ENCODE data around the gene AKAP3. TPM values are rescaled to one million over a fixed set of nuclear protein-coding genes. Genes with fewer than 3 reads are reported as not detected.
A peak's percentile ranks its signal among the peaks of the same experiment; 100 is the strongest.

The AKAP3 gene
- total and polyA plus RNA-seq, 4 donors: 0.57 to 2.4 (median 1.1) TPM

DNA sequence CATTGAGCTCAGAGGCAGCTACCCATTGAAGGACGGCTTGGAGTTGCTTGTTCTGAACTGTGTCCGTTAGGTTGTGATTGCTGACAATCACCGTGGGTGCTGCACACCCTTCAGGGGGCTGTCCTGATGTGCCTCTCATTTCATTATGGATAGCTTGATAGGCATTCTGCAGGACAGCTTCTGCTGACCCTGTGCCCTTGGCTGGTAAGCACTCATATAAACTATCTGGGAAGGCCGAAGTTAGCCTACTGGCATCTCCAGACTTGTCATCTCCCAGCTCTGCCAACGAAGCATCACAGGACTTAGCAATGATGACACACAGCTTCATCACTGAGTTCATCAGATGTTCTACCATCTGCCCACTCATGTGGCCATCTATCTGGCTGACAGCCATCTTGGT is 22.3 kb downstream of the AKAP3 start:
- WGBS, 2 donors: 92 to 96% methylated on average over 5 of the region's 5 CpGs
- Histone ChIP-seq H3K9me3 (ENCODE audit: control insufficient read depth in 4 of 4, insufficient read depth in 3 of 4, low read length in 3 of 4) (no peaks in the 10 kb centered on the region), H3K27me3 (ENCODE audit: control insufficient read depth in 3 of 3, insufficient read depth in 3 of 3, low read length in 2 of 3) (no peaks in the 10 kb centered on the region), H3K36me3 (ENCODE audit: control insufficient read depth in 4 of 4, insufficient read depth in 4 of 4, low read length in 4 of 4) (no peaks in the 10 kb centered on the region), H3K4me3 (no peak overlapping the region), H3K9ac (ENCODE audit: insufficient read depth in 1 of 2, low read length in 2 of 2) (no peak overlapping the region), H3K4me1 (ENCODE audit: control insufficient read depth in 5 of 5, insufficient read depth in 5 of 5, low read length in 5 of 5) (peaks cover 0 to 3% (median 0%) of the 10 kb centered on the region in 5 donors), H3K27ac (ENCODE audit: low read depth in 1 of 2, low read length in 1 of 2) (no peak overlapping the region)
- ATAC-seq (ENCODE audit: insufficient read depth, low FRiP score): no peak
- TF ChIP-seq, protein P1, sequence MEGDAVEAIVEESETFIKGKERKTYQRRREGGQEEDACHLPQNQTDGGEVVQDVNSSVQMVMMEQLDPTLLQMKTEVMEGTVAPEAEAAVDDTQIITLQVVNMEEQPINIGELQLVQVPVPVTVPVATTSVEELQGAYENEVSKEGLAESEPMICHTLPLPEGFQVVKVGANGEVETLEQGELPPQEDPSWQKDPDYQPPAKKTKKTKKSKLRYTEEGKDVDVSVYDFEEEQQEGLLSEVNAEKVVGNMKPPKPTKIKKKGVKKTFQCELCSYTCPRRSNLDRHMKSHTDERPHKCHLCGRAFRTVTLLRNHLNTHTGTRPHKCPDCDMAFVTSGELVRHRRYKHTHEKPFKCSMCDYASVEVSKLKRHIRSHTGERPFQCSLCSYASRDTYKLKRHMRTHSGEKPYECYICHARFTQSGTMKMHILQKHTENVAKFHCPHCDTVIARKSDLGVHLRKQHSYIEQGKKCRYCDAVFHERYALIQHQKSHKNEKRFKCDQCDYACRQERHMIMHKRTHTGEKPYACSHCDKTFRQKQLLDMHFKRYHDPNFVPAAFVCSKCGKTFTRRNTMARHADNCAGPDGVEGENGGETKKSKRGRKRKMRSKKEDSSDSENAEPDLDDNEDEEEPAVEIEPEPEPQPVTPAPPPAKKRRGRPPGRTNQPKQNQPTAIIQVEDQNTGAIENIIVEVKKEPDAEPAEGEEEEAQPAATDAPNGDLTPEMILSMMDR (IDR thresholded peaks at IDR 0.05; ENCODE audit: control extremely low read depth, extremely low read depth): no peak
- DNase-seq: no peak

DNA sequence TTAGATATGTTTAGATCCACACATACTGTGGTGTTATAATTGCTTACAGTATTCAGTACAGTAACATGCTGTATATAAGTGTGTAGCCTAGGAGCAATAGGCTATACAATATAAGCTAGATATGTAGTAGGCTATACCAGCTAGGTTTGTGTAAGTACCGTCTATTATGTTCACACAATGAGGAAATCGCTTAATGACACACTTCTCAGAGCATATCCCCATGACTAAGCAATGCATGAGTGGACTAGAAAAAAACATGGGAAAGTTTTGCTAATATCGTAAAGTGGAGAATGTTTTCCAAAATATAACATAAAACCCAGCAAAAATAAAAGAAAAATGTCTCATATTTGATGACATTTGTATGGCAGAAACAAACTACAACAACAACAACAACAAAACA is 27.3 kb downstream of the AKAP3 start:
- Histone ChIP-seq H3K9ac (ENCODE audit: insufficient read depth in 1 of 2, low read length in 2 of 2) (no peak overlapping the region), H3K27me3 (ENCODE audit: control insufficient read depth in 3 of 3, insufficient read depth in 3 of 3, low read length in 2 of 3) (no peaks in the 10 kb centered on the region), H3K4me1 (ENCODE audit: control insufficient read depth in 5 of 5, insufficient read depth in 5 of 5, low read length in 5 of 5) (peaks cover 0 to 3% (median 0%) of the 10 kb centered on the region in 5 donors), H3K36me3 (ENCODE audit: control insufficient read depth in 4 of 4, insufficient read depth in 4 of 4, low read length in 4 of 4) (no peaks in the 10 kb centered on the region), H3K9me3 (ENCODE audit: control insufficient read depth in 4 of 4, insufficient read depth in 3 of 4, low read length in 3 of 4) (no peaks in the 10 kb centered on the region), H3K4me3 (no peak overlapping the region), H3K27ac (ENCODE audit: low read depth in 1 of 2, low read length in 1 of 2) (no peak overlapping the region)
- ATAC-seq (ENCODE audit: insufficient read depth, low FRiP score): no peak
- no peak for DNase-seq
- WGBS, 2 donors: 92 to 95% methylated on average over 3 of the region's 3 CpGs
- TF ChIP-seq, protein P1 (IDR thresholded peaks at IDR 0.05; ENCODE audit: control extremely low read depth, extremely low read depth): no peak

DNA sequence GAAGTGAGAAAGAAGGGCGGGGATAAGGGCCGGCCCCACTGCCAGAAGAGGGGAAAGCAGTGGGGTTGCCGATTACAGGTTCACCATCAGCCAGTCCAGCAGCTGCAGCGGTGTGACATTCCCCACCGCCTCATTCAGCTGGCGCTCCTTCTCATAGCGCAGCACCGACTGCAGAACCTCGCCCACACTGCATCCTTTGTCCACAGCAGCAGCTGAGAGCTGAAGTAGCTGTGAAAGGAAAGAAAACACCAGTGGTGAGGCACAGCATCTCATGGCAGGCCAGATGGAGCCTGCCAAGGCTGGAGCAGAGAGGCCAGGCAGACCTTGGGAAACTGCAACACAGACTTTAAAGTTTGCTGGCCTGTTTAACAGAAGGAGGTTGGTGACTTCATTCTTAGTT is 33.2 kb downstream of the AKAP3 start:
- DNase-seq: peak in 2 of 3 donors; percentile 15 to 49
- no peak overlapping the region for H3K9ac ChIP-seq (ENCODE audit: insufficient read depth in 1 of 2, low read length in 2 of 2)
- no peaks in the 10 kb centered on the region for H3K4me1 ChIP-seq (ENCODE audit: control insufficient read depth in 5 of 5, insufficient read depth in 5 of 5, low read length in 5 of 5)
- no peak overlapping the region for H3K27ac ChIP-seq (ENCODE audit: low read depth in 1 of 2, low read length in 1 of 2)
- H3K4me3 ChIP-seq: no peak overlapping the region
- ATAC-seq (ENCODE audit: insufficient read depth, low FRiP score): no peak
- peaks cover 11 to 21% (median 16%) of the 10 kb centered on the region in 4 donors for H3K36me3 ChIP-seq (ENCODE audit: control insufficient read depth in 4 of 4, insufficient read depth in 4 of 4, low read length in 4 of 4)
- TF ChIP-seq, protein P1 (IDR thresholded peaks at IDR 0.05; ENCODE audit: control extremely low read depth, extremely low read depth): no peak
- no peaks in the 10 kb centered on the region for H3K9me3 ChIP-seq (ENCODE audit: control insufficient read depth in 4 of 4, insufficient read depth in 3 of 4, low read length in 3 of 4)
- H3K27me3 ChIP-seq (ENCODE audit: control insufficient read depth in 3 of 3, insufficient read depth in 3 of 3, low read length in 2 of 3): no peaks in the 10 kb centered on the region
- 89 to 91% methylated on average over 9 of the region's 9 CpGs for WGBS, 2 donors

DNA sequence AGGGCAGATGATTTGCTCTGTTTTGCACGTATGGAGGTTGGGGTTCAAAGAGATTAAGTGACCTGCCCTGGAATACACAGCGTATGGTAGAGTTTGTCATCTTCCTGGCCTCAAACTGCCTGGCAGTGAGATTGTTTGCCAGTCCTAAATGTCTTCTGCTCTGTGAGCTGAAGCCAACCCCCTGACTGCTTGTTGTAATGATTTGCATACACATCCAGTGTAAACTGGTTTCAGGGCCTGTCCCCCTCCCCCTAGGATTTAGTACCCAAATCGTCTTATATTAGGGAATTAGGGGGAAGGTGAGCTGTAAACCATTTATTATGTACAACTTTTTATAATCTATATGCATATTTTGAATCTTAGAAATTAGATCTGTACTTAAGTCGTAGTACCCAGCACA is 38.4 kb downstream of the AKAP3 start:
- Histone ChIP-seq H3K9me3 (ENCODE audit: control insufficient read depth in 4 of 4, insufficient read depth in 3 of 4, low read length in 3 of 4) (no peaks in the 10 kb centered on the region), H3K27me3 (ENCODE audit: control insufficient read depth in 3 of 3, insufficient read depth in 3 of 3, low read length in 2 of 3) (no peaks in the 10 kb centered on the region), H3K9ac (ENCODE audit: insufficient read depth in 1 of 2, low read length in 2 of 2) (no peak overlapping the region), H3K36me3 (ENCODE audit: control insufficient read depth in 4 of 4, insufficient read depth in 4 of 4, low read length in 4 of 4) (peaks cover 14 to 21% (median 18%) of the 10 kb centered on the region in 4 donors), H3K4me3 (no peak overlapping the region), H3K27ac (ENCODE audit: low read depth in 1 of 2, low read length in 1 of 2) (no peak overlapping the region), H3K4me1 (ENCODE audit: control insufficient read depth in 5 of 5, insufficient read depth in 5 of 5, low read length in 5 of 5) (peaks cover 0 to 6% (median 0%) of the 10 kb centered on the region in 5 donors)
- WGBS, 2 donors: 59 to 72% methylated on average over 4 of the region's 4 CpGs
- TF ChIP-seq, protein P1 (IDR thresholded peaks at IDR 0.05; ENCODE audit: control extremely low read depth, extremely low read depth): no peak
- ATAC-seq (ENCODE audit: insufficient read depth, low FRiP score) (no peak), DNase-seq (no peak)
